ENCODE data around the gene TACC2.

Gene TACC2

DNA sequence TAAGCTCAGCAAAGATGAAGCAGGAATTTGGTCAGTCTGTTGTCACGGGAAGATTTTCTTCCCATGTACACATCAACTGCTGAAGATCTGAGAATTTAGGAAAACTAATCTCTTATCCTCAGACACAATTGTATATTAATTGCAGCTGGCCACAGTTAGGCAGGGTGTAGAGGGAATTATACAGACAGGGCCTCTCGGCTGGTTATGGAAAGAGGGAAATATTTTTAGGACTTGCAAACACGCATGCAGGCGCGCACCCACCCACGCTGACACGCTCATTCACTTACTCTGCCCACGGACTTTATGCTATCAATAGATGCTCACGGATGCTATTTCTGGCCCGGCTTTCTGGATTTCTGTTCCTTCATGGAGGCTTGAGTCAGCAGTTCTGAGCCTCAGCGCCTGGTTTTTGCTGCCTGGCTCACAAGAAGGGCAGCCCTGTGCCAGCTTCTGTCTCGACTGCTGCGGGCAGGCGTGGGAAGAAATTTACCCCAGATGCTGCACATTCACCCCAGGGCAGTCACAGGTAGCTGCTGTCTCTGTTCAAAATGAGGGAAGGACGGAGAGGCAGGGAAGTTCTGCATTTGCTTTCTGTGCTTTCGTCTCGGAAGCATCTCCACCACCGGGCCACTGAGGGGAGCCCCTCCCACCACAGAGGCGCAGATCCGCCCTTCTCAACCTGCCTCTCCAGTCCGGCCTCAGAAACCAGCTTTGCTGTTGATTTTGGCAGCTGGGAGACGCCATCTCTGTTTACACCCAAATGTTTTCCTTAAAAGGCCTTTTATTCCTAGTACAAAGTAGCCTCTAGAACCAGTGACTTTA is 165.8 kb downstream of the TACC2 start:
- H3K9ac ChIP-seq (ENCODE audit: low read length), result no peak overlapping the region
- no peaks in the 10 kb centered on the region for H3K36me3 ChIP-seq (ENCODE audit: insufficient read depth, low read length)
- no peak overlapping the region for H3K27ac ChIP-seq (ENCODE audit: low read depth, low read length, poor library complexity, severe bottlenecking)
- no peaks in the 10 kb centered on the region for H3F3A ChIP-seq (ENCODE audit: insufficient read depth, low read length)
- no peaks in the 10 kb centered on the region for H4K20me1 ChIP-seq (ENCODE audit: insufficient read depth, low read length)
- no peaks in the 10 kb centered on the region for H3K27me3 ChIP-seq (ENCODE audit: insufficient read depth, low read length)
- H2AFZ ChIP-seq (ENCODE audit: low read length), result no peak overlapping the region
- no peak overlapping the region for H3K4me3 ChIP-seq (ENCODE audit: low read depth, low read length, poor library complexity, severe bottlenecking)
- no peaks in the 10 kb centered on the region for H3K4me1 ChIP-seq (ENCODE audit: insufficient read depth, low read length, severe bottlenecking)
- no peaks in the 10 kb centered on the region for H3K9me3 ChIP-seq (ENCODE audit: low read length)
- H3K4me2 ChIP-seq (ENCODE audit: low read length), result no peak overlapping the region
- no peaks in the 10 kb centered on the region for H3K9me2 ChIP-seq (ENCODE audit: low read depth, low read length)
- TF ChIP-seq EZH2 (IDR thresholded peaks at IDR 0.05; ENCODE audit: borderline replicate concordance, low read length) (no peak), CTCF (IDR thresholded peaks at IDR 0.05; ENCODE audit: low read length) (no peak)
- no peaks in the 10 kb centered on the region for H3K79me2 ChIP-seq (ENCODE audit: insufficient read depth, low read length)

DNA sequence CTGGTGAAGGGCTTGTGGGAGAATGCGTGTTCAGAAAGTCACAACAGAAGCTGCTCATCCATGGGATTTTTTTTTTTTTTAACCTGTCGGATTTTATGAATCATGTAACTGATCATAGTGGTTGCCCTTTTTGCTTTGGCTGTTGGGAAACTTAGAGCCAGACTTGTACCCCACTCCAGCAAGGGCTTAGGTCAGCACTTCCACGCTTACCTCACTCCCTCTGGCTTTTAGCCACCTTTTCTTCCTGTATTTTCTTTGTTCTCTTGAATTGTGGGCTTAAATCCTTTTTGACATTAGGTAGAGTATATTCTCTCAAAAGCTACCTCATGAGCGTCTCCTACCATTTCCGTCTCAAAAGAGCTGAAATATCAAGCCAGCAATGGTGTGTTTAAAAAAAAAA is 168.5 kb downstream of the TACC2 start:
- no peaks in the 10 kb centered on the region for H3K27me3 ChIP-seq (ENCODE audit: insufficient read depth, low read length)

DNA sequence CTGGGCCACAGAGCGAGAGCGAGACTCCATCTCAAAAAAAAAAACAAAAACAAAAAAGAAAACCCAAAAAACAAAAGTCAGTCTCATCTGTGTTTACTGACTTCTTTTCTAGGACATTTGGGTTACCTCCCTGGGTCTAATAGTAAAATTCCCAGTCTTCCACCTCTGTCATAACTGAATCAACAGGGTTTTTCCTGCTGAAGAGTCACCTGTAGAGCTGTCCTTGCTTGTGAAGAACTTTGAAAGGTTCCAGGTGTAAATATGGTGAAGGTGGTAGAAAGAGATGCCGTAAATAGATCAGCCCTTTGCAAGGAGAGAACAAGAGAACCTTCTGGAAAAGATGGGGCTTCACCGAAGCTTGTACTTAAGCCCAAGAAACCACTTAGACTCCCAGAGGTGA is 169.4 kb downstream of the TACC2 start:
- H3K79me2 ChIP-seq (ENCODE audit: insufficient read depth, low read length), result no peaks in the 10 kb centered on the region
- no peak overlapping the region for H3K4me2 ChIP-seq (ENCODE audit: low read length)
- no peak overlapping the region for H3K4me3 ChIP-seq (ENCODE audit: low read depth, low read length, poor library complexity, severe bottlenecking)
- no peak overlapping the region for H3K9ac ChIP-seq (ENCODE audit: low read length)
- no peak overlapping the region for H3K27ac ChIP-seq (ENCODE audit: low read depth, low read length, poor library complexity, severe bottlenecking)
- H3K36me3 ChIP-seq (ENCODE audit: insufficient read depth, low read length), result no peaks in the 10 kb centered on the region
- no peak overlapping the region for H2AFZ ChIP-seq (ENCODE audit: low read length)
- no peaks in the 10 kb centered on the region for H3K9me3 ChIP-seq (ENCODE audit: low read length)
- H3K4me1 ChIP-seq (ENCODE audit: insufficient read depth, low read length, severe bottlenecking), result no peaks in the 10 kb centered on the region
- H3K9me2 ChIP-seq (ENCODE audit: low read depth, low read length), result no peaks in the 10 kb centered on the region
- no peaks in the 10 kb centered on the region for H4K20me1 ChIP-seq (ENCODE audit: insufficient read depth, low read length)
- no peaks in the 10 kb centered on the region for H3K27me3 ChIP-seq (ENCODE audit: insufficient read depth, low read length)
- no peaks in the 10 kb centered on the region for H3F3A ChIP-seq (ENCODE audit: insufficient read depth, low read length)
- TF ChIP-seq EZH2 (IDR thresholded peaks at IDR 0.05; ENCODE audit: borderline replicate concordance, low read length) (no peak), CTCF (IDR thresholded peaks at IDR 0.05; ENCODE audit: low read length) (no peak)

More for the DNA sequence above, 168.5 kb downstream of the TACC2 start:
- H3K9ac ChIP-seq (ENCODE audit: low read length), result no peak overlapping the region
- no peak for TF ChIP-seq CTCF (IDR thresholded peaks at IDR 0.05; ENCODE audit: low read length)
- TF ChIP-seq EZH2 (IDR thresholded peaks at IDR 0.05; ENCODE audit: borderline replicate concordance, low read length), result no peak
- H3K36me3 ChIP-seq (ENCODE audit: insufficient read depth, low read length), result no peaks in the 10 kb centered on the region
- H3K9me3 ChIP-seq (ENCODE audit: low read length), result no peaks in the 10 kb centered on the region
- no peaks in the 10 kb centered on the region for H3K9me2 ChIP-seq (ENCODE audit: low read depth, low read length)
- no peak overlapping the region for H3K4me3 ChIP-seq (ENCODE audit: low read depth, low read length, poor library complexity, severe bottlenecking)
- no peak overlapping the region for H2AFZ ChIP-seq (ENCODE audit: low read length)
- no peaks in the 10 kb centered on the region for H4K20me1 ChIP-seq (ENCODE audit: insufficient read depth, low read length)
- H3K4me2 ChIP-seq (ENCODE audit: low read length), result no peak overlapping the region
- H3K79me2 ChIP-seq (ENCODE audit: insufficient read depth, low read length), result no peaks in the 10 kb centered on the region
- H3F3A ChIP-seq (ENCODE audit: insufficient read depth, low read length), result no peaks in the 10 kb centered on the region
- no peaks in the 10 kb centered on the region for H3K4me1 ChIP-seq (ENCODE audit: insufficient read depth, low read length, severe bottlenecking)
- no peak overlapping the region for H3K27ac ChIP-seq (ENCODE audit: low read depth, low read length, poor library complexity, severe bottlenecking)
